Neutrophil (primary cell): ENCODE results near the gene STX1A.

ENCODE experiments used
- H3K27ac ChIP-seq: fragments of 200-600 bp; sonication (generic); 2 replicates; pipeline ENCODE4 v1.5.1; 2016; ENCODE audit warnings: mild to moderate bottlenecking, moderate library complexity
- H3K27me3 ChIP-seq: fragments of 200-600 bp; sonication (generic); 2 replicates; pipeline ENCODE4 v1.6.0; 2016; ENCODE audit warnings: mild to moderate bottlenecking
- H3K36me3 ChIP-seq: fragments of 200-600 bp; sonication (generic); 2 replicates; pipeline ENCODE4 v1.5.1; 2017
- H3K4me1 ChIP-seq, 2 experiments: fragments of 200-600 bp in 1 of 2; sonication (generic) in 1 of 2; 1 replicate in 1 of 2; 2 replicates in 1 of 2; pipeline versions ENCODE4 v1.5.1 to v1.6.1; 2013 to 2016; ENCODE audit warnings: low read depth in 1 of 2, low read length in 1 of 2, mild to moderate bottlenecking in 1 of 2, moderate library complexity in 1 of 2; ENCODE audit not compliant: control insufficient read depth in 1 of 2, insufficient read depth in 1 of 2
- H3K4me3 ChIP-seq, 2 experiments: fragments of 200-600 bp in 1 of 2; sonication (generic) in 1 of 2; 1 replicate in 1 of 2; 2 replicates in 1 of 2; pipeline ENCODE4 v1.5.1; 2013 to 2016; ENCODE audit warnings: low read depth in 1 of 2, low read length in 1 of 2, mild to moderate bottlenecking in 1 of 2, moderate library complexity in 1 of 2
- H3K9me3 ChIP-seq: fragments of 200-600 bp; sonication (generic); 2 replicates; pipeline ENCODE4 v1.5.1; 2016
- CTCF ChIP-seq: fragments of 200-600 bp; sonication (generic); IDR thresholded peaks from 2 replicates; pipeline ENCODE4 v1.5.1; 2016; ENCODE audit warnings: antibody characterized with exemption

Gene STX1A

DNA sequence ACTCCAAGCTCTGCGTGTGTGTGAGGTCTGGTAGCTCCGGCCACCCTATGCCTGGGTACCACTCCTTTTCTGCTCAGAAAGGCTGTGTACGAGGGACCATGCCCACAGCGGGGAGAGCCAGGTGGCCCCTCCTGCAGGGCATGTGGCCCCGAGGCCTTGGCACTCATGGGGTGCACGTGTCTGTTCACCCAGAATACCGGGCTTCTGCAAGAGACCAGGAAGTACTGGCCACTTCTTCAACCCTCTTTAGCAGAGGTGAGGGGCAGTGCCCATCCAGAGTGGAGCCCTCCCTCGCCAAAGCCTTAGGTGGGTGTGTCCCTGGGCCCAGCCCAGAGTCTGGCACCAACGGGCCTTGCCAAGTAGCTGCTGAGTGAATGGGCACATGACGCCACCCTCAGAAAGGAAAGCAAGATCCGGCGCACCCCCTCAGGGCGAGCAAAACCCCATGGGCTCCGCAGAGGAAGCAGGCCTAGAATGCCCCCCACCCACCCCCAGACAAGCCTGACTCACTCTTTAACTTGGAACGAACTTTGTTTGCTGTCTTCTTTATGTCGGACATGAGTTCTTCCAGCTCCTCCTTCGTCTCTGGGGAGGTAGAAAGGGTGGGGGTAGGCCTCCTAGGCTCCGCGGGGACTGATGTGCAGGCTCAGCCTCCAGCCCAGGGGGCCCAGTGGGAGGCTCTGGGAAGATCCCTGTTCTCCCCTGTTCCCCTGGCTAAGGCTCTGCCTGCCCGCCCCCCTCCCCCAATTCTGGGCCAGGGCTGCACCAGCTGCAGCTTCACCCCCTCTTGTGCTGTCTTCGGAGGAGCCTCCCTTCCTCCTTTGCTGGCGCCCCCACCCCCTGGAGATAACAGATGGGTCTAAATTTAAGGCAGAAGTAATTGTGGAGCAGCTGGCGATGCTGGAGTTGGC lies 14.6 kb downstream of the STX1A start:
- no peak for TF ChIP-seq CTCF
- peaks cover 82% of the 10 kb centered on the region for H3K27me3 ChIP-seq

DNA sequence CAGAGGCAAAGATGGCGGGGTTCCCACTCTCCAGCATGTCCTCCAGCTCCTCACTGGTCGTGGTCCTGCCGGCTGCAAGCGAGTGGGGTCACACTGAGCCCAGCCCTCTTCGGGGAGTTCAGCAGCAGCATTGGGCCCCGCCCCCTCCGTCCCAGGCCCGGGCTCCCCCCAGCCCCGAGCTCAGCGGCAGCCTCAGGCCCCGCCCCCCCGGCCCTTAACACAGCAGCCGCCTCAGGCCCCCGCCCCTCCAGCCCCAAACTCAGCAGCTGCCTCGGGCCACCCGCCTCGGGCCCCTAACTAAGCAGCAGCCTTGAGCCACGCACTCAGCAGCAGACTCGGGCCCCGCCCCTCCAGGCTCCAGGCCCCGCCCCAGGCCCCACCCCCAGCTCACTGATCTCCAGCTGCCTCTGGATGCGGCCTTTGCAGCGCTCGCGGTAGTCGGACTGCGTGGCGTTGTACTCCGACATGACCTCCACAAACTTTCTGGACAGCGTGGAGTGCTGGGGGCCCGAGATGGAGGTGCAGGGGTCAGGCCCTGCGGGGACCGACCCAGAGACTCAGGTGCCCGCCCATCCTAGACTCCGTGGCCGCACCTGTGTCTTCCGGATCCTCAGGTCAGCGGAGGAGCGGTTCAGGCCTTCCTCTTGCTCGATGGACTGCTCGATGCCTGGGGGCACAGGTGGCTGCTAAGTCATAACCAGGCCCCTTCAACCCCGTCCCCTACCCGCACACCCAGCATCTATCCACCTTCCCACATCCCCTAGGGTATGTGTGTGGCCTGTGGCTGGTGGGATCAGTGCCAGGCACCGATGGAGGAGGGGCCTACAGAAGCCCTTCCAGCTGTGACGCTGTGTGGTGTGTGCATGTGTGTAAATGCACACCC lies 15.5 kb downstream of the STX1A start:
- peak overlapping the region in 1 of 2 experiments; percentile 35 for H3K4me3 ChIP-seq
- H3K27me3 ChIP-seq = peaks cover 75% of the 10 kb centered on the region
- H3K36me3 ChIP-seq = peaks cover 14% of the 10 kb centered on the region
- no peak overlapping the region for H3K27ac ChIP-seq
- peaks cover 3 to 9% of the 10 kb centered on the region in 2 experiments for H3K4me1 ChIP-seq
- H3K9me3 ChIP-seq = no peaks in the 10 kb centered on the region
- TF ChIP-seq CTCF = no peak

More for the DNA sequence above, 14.6 kb downstream of the STX1A start:
- Histone ChIP-seq H3K9me3 (no peaks in the 10 kb centered on the region), H3K36me3 (peaks cover 5% of the 10 kb centered on the region), H3K27ac (no peak overlapping the region), H3K4me1 (peaks cover 3 to 9% of the 10 kb centered on the region in 2 experiments), H3K4me3 (no peak overlapping the region)

- Histone ChIP-seq H3K4me1 (peaks cover 3 to 9% of the 10 kb centered on the region in 2 experiments), H3K27me3 (peaks cover 67% of the 10 kb centered on the region), H3K9me3 (no peaks in the 10 kb centered on the region), H3K27ac (no peak overlapping the region), H3K36me3 (peaks cover 22% of the 10 kb centered on the region), H3K4me3 (no peak overlapping the region)
- no peak for TF ChIP-seq CTCF
Measured at GRCh38 chr7:73703225-73703624, 16.2 kb downstream of the STX1A start.

- no peak for TF ChIP-seq CTCF
- Histone ChIP-seq H3K9me3 (no peaks in the 10 kb centered on the region), H3K27me3 (peaks cover 63% of the 10 kb centered on the region), H3K4me1 (peaks cover 3 to 9% of the 10 kb centered on the region in 2 experiments), H3K27ac (no peak overlapping the region), H3K36me3 (peaks cover 28% of the 10 kb centered on the region), H3K4me3 (no peak overlapping the region)
Measured at GRCh38 chr7:73702665-73703064, 16.8 kb downstream of the STX1A start.

- TF ChIP-seq CTCF = no peak
- no peaks in the 10 kb centered on the region for H3K9me3 ChIP-seq
- H3K4me3 ChIP-seq = no peak overlapping the region
- H3K27me3 ChIP-seq = peaks cover 59% of the 10 kb centered on the region
- H3K4me1 ChIP-seq = peaks cover 3 to 9% of the 10 kb centered on the region in 2 experiments
- peaks cover 32% of the 10 kb centered on the region for H3K36me3 ChIP-seq
- no peak overlapping the region for H3K27ac ChIP-seq
Measured at GRCh38 chr7:73702226-73702625, 17.2 kb downstream of the STX1A start.
